Left ventricle myocardium superior (tissue), 1 donor: Measurements from ENCODE around the gene NXPH4. TPM values are rescaled to one million over a fixed set of nuclear protein-coding genes. Genes with fewer than 3 reads are reported as not detected.

Source experiments
- ATAC-seq: fragments of 200-7000 bp; cut with Tn5 transposase; one replicate; pipeline ENCODE4 v1.9.1; 2020; ENCODE audit warnings: mild to moderate bottlenecking, moderate library complexity
- DNase-seq: peaks from one replicate; pipeline ENCODE4 v3.0.0-alpha.2; 2020
- intact Hi-C: fragments of 100-400 bp; cut with micrococcal nuclease; formaldehyde crosslinking; loops from one replicate; pipeline ENCODE4 v1.11.0; 2022
- total RNA-seq: library from RNA; stranded (reverse); fragmentation: NEBNext Ultra II Directional; extraction: Animal tissue kit (Norgen Biotek cat#: 25700); gene quantifications from one replicate; pipeline ENCODE4 v1.2.1, GENCODE V29; 2021
- donor health status: DM: no; HTN: yes; CAD: no; lungs with severe emphysema.

NXPH4 gene
- total RNA-seq, 1 donor from 2014 or later = 1.8 TPM

DNA sequence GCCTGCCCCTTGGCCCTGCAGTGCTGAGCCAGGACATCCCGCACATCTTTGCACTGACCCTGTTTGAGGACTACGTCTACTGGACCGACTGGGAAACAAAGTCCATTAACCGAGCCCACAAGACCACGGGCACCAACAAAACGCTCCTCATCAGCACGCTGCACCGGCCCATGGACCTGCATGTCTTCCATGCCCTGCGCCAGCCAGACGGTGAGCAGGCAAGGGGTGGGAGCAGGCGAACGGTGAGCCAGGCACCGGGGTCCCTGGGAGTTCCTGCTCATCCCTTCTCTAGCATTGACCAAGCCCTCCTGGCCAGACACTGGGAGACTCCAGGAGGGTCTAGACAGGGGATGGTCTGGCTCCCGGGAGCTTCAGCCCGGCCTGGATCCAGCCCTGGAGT is 17.4 kb upstream of the NXPH4 start:
- intact Hi-C loops = no loop called here
- DNase-seq (no peak), ATAC-seq (no peak)

- ATAC-seq (no peak), DNase-seq (no peak)
- intact Hi-C loops = no loop called here
These were observed 16.1 kb upstream of the NXPH4 start for GRCh38 chr12:57200497-57200896.

- ATAC-seq = no peak
- DNase-seq = no peak
- intact Hi-C loops = no loop called here
These were observed 15.4 kb upstream of the NXPH4 start for GRCh38 chr12:57201219-57201618.

DNA sequence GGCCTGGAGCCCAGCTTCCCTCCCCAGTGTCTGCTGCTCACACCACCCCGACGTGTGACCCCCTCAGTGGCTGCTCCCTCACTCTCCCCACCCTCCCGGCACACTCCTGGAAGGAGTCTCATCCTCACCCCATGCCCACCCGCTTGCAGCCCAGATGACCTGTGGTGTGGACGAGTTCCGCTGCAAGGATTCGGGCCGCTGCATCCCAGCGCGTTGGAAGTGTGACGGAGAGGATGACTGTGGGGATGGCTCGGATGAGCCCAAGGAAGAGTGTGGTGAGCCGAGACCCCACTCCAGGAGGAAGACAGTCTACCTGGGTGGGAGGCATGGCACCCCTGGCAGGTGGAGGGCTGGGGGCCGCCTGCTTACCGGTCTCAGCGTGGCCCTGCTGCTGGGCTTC is 15.0 kb upstream of the NXPH4 start:
- DNase-seq (no peak), ATAC-seq (no peak)
- intact Hi-C loops = no loop called here

- ATAC-seq (no peak), DNase-seq (no peak)
- intact Hi-C loops = no loop called here
These were observed 14.3 kb upstream of the NXPH4 start for GRCh38 chr12:57202321-57202720.

DNA sequence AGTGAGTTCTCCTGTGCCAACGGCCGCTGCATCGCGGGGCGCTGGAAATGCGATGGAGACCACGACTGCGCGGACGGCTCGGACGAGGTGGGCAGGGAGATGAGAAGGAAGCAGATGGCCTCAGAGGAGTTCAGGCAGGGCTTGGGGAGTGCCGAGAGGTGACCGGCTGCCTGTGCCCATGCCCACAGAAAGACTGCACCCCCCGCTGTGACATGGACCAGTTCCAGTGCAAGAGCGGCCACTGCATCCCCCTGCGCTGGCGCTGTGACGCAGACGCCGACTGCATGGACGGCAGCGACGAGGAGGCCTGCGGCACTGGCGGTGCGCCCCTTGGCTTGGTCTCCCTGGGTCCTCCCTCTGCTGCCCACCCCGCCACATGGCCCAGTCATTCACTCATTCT is 13.4 kb upstream of the NXPH4 start:
- DNase-seq (no peak), ATAC-seq (no peak)
- intact Hi-C loops = no loop called here

DNA sequence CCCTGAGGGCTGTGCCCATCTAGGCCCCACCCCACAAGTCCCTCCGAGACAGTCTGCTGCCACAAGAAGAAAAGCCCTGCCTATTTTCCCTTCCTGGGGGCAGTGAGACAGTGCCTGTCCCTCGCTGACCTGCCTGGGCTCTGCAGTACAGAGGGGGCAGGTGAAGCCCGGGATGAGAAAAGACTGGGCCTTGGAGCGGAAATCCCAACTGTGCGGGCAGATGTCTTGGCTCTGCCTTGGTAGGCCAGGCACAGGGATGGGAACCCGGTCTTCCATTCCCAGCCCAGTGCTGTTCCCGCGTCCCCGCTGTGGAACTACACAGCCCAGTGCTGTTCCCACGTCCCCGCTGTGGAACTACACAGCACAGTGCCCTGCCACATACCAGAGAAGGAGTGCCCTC is 12.8 kb upstream of the NXPH4 start:
- ATAC-seq (no peak), DNase-seq (no peak)
- intact Hi-C loops = no loop called here

DNA sequence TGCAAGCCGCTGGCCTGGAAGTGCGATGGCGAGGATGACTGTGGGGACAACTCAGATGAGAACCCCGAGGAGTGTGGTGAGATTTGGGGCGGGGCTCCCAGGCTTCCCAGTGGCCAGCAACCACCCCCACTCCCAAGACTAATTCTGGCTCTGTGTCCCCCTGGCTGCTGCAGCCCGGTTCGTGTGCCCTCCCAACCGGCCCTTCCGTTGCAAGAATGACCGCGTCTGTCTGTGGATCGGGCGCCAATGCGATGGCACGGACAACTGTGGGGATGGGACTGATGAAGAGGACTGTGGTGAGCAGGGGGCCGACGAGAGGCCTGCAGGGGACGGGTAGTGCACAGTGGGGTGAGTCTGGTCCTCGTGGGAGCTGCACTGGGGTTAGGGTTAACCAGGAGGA is 12.1 kb upstream of the NXPH4 start:
- ATAC-seq = no peak
- intact Hi-C loops = no loop called here
- no peak for DNase-seq

DNA sequence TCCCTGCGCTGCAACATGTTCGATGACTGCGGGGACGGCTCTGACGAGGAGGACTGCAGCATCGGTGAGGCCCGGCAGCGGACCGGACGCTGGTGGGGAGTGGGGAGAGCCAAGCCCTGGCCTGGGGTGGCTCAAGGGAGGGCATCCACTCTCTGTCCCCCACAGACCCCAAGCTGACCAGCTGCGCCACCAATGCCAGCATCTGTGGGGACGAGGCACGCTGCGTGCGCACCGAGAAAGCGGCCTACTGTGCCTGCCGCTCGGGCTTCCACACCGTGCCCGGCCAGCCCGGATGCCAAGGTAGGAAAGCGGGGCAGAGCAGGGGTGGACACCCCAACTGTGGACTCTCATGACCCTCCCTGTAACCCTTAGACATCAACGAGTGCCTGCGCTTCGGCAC is 11.4 kb upstream of the NXPH4 start:
- no peak for DNase-seq
- no peak for ATAC-seq
- intact Hi-C loops = no loop called here

GRCh38 chr12:57205931-57206330 is 10.7 kb upstream of the NXPH4 start:
- DNase-seq (peak; percentile 29), ATAC-seq (no peak)
- intact Hi-C loops = no loop called here

DNA sequence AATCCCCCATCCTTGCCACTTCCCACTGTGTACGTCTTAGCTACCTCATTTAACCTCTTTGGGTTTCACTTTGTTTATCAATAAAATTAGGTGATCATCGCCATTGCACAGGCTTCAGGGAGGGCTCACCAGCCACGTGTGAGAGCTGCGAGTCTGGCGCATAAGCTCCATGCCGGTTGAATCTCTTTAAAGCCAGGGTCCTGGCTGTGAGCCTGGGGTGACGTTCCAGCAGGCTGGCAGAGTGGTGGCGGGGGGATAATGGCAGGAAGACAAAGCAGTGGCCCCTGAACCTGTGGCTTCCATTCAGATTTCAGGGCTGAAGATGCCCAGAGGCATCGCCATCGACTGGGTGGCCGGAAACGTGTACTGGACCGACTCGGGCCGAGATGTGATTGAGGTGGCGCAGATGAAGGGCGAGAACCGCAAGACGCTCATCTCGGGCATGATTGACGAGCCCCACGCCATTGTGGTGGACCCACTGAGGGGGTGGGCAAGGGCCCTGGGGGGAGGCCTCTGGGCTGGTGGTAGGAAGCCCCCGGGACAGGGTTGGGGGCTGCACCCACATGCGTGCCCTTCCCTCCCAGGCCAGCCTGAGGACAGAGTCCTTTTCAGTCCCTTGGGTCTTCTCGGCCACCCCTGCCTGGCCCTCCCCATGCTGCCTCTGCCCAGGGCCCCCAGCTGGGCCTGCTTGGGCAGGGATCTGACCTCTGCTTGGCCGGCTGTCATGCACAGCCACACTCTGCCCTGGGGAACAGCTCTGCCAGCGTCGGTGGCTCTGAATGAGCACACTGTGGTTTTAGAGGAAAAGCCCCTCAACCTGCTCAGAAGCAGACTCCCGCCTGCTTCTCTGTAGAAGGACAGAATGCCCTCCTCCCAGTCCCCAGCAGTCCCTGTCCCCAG is 8.6 kb upstream of the NXPH4 start:
- DNase-seq (peak; percentile 35), ATAC-seq (peak; percentile 3)
- intact Hi-C loops = no loop called here

GRCh38 chr12:57208631-57209282 is 7.8 kb upstream of the NXPH4 start:
- ATAC-seq (peak; percentile 71), DNase-seq (peak; percentile 88)

GRCh38 chr12:57209916-57210315 is 6.7 kb upstream of the NXPH4 start:
- DNase-seq (no peak), ATAC-seq (no peak)
- intact Hi-C loops = no loop called here

More at GRCh38 chr12:57208631-57209282, 7.8 kb upstream of the NXPH4 start:
- intact Hi-C loops = no loop called here

- intact Hi-C loops = no loop called here
- ATAC-seq = no peak
- no peak for DNase-seq
These were observed 6.1 kb upstream of the NXPH4 start for GRCh38 chr12:57210461-57210860.

- ATAC-seq = no peak
- DNase-seq = peak; percentile 28
- intact Hi-C loops = no loop called here
These were observed 5.5 kb upstream of the NXPH4 start for GRCh38 chr12:57210926-57211692.

DNA sequence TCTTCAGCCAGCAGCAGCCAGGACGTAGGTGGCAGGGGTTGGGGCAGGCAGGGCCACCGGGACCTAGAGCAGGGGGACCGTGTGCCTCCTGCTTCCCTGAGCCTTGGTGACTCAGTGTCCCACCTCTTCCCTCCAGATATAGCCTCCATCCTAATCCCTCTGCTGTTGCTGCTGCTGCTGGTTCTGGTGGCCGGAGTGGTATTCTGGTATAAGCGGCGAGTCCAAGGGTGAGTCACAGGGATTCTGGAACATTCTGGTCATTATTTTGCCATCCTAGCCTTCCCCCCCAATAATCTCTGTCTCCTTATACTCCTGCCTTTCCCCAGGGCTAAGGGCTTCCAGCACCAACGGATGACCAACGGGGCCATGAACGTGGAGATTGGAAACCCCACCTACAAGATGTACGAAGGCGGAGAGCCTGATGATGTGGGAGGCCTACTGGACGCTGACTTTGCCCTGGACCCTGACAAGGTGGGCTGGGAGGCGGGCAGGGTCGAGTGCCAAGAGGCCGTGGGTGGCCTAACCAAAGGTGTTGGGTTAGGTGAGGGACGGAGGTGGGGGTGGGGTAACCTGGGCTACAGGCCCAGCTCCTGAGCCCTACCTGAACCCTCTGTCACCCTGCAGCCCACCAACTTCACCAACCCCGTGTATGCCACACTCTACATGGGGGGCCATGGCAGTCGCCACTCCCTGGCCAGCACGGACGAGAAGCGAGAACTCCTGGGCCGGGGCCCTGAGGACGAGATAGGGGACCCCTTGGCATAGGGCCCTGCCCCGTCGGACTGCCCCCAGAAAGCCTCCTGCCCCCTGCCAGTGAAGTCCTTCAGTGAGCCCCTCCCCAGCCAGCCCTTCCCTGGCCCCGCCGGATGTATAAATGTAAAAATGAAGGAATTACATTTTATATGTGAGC is 4.5 kb upstream of the NXPH4 start:
- ATAC-seq (no peak), DNase-seq (peak; percentile 46)
- intact Hi-C loops = no loop called here

DNA sequence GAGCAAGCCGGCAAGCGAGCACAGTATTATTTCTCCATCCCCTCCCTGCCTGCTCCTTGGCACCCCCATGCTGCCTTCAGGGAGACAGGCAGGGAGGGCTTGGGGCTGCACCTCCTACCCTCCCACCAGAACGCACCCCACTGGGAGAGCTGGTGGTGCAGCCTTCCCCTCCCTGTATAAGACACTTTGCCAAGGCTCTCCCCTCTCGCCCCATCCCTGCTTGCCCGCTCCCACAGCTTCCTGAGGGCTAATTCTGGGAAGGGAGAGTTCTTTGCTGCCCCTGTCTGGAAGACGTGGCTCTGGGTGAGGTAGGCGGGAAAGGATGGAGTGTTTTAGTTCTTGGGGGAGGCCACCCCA is 3.9 kb upstream of the NXPH4 start:
- intact Hi-C loops = no loop called here
- ATAC-seq = no peak

DNA sequence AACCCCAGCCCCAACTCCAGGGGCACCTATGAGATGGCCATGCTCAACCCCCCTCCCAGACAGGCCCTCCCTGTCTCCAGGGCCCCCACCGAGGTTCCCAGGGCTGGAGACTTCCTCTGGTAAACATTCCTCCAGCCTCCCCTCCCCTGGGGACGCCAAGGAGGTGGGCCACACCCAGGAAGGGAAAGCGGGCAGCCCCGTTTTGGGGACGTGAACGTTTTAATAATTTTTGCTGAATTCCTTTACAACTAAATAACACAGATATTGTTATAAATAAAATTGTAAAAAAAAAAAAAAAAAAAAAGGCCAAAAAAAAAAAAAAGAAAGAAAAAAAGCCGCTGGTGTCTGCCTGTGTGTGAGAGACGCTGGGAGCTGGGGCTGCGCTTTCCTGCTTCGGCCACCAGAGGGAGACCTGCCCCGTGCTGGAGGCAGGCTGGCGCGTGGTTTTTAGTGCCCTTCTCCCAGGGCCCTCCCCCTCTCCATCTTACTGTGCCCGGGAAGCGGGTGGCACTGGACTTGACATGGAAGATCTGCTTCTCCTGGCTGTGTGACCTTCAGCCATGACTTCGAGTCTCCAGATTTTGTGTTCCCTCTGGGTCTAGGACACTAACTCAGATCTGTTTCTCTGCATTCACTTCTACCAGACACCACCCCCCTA is 3.4 kb upstream of the NXPH4 start:
- peak; percentile 91 for DNase-seq
- intact Hi-C loops = no loop called here
- peak; percentile 73 for ATAC-seq

More for the DNA sequence above, 3.9 kb upstream of the NXPH4 start:
- DNase-seq = peak; percentile 30
